Fibroblast of lung (primary cell): ENCODE data around the gene TCOF1. TPM values are rescaled to one million over a fixed set of nuclear protein-coding genes. Genes with fewer than 3 reads are reported as not detected.

Experiments
- DNase-seq, 2 donors: peaks; one replicate each; pipeline versions ENCODE4 v3.0.0 to v3.0.0-alpha.2; 2010; ENCODE audit warnings: low read depth in 2 of 2
- H2AFZ ChIP-seq: 2 replicates; pipeline ENCODE4 v1.5.1; 2012; ENCODE audit warnings: low read length, control low read depth, inconsistent platforms
- H3K27ac ChIP-seq: 2 replicates; pipeline ENCODE4 v1.5.1; 2011; ENCODE audit warnings: low read length, control low read depth; ENCODE audit not compliant: insufficient read depth
- H3K27me3 ChIP-seq: 2 replicates; pipeline ENCODE4 v1.5.1; 2011; ENCODE audit warnings: mild to moderate bottlenecking, low read length; ENCODE audit not compliant: control insufficient read depth, insufficient read depth
- H3K36me3 ChIP-seq: 2 replicates; pipeline ENCODE4 v1.5.1; 2011; ENCODE audit warnings: low read length; ENCODE audit not compliant: control insufficient read depth, insufficient read depth
- H3K4me1 ChIP-seq: 2 replicates; pipeline ENCODE4 v1.5.1; 2011; ENCODE audit warnings: low read length; ENCODE audit not compliant: control insufficient read depth, insufficient read depth; ENCODE audit errors: extremely low read depth
- H3K4me2 ChIP-seq: 2 replicates; pipeline ENCODE4 v1.5.1; 2011; ENCODE audit warnings: low read length, control low read depth; ENCODE audit not compliant: insufficient read depth; ENCODE audit errors: extremely low read depth
- H3K4me3 ChIP-seq, 4 experiments: fragments of 200-600 bp in 1 of 4; sonication (generic) in 1 of 4; replicated peaks in 1 of 4; 2 replicates each; pipeline ENCODE4 v1.5.1; 2011 to 2016; ENCODE audit warnings: low read length in 4 of 4, low read depth in 3 of 4, mild to moderate bottlenecking in 3 of 4, control low read depth in 2 of 4, inconsistent platforms in 1 of 4, mixed read lengths in 1 of 4; ENCODE audit not compliant: insufficient read depth in 1 of 4; ENCODE audit errors: control extremely low read depth in 1 of 4
- H3K79me2 ChIP-seq: 2 replicates; pipeline ENCODE4 v1.5.1; 2012; ENCODE audit warnings: mild to moderate bottlenecking, low read length, inconsistent platforms; ENCODE audit not compliant: control insufficient read depth, insufficient read depth
- H3K9ac ChIP-seq: 2 replicates; pipeline ENCODE4 v1.5.1; 2011; ENCODE audit warnings: mild to moderate bottlenecking, low read length, control low read depth; ENCODE audit not compliant: insufficient read depth
- H3K9me3 ChIP-seq: 2 replicates; pipeline ENCODE4 v1.5.1; 2012; ENCODE audit warnings: low read depth, low read length; ENCODE audit not compliant: control insufficient read depth, insufficient read depth
- H4K20me1 ChIP-seq: 2 replicates; pipeline ENCODE4 v1.5.1; 2011; ENCODE audit warnings: low read length; ENCODE audit not compliant: control insufficient read depth, insufficient read depth; ENCODE audit errors: extremely low read depth
- CTCF ChIP-seq, 2 donors: IDR thresholded peaks in 1 of 2; conservative IDR thresholded peaks in 1 of 2; 1 replicate in 1 of 2; 2 replicates in 1 of 2; pipeline ENCODE4 v1.5.1; 2011 to 2012; ENCODE audit warnings: low read length in 2 of 2, control low read depth in 1 of 2, inconsistent platforms in 1 of 2, low read depth in 1 of 2, mild to moderate bottlenecking in 1 of 2
- EZH2 ChIP-seq: IDR thresholded peaks from 2 replicates; pipeline ENCODE4 v1.5.1; 2012; ENCODE audit warnings: low read length, control low read depth, mild to moderate bottlenecking; ENCODE audit errors: missing control alignments
- polyA plus RNA-seq, 2 donors: library from polyadenylated mRNA; depleted of rRNA in 1 of 2; stranded (reverse) in 1 of 2; unstranded in 1 of 2; fragments of >200 nt; gene quantifications; 2 replicates each; pipeline ENCODE4 v1.2.1, GENCODE V29; 2011 to 2012; ENCODE audit warnings: missing spikeins in 1 of 2
- total RNA-seq: library from RNA; depleted of rRNA; stranded (reverse); fragments of >200 nt; gene quantifications from 2 replicates; pipeline ENCODE4 v1.2.1, GENCODE V29; 2014

Gene TCOF1
- total and polyA plus RNA-seq, 2 donors (not counting 1 experiment from before 2014, with no cell fraction given): 8.5 to 10.6 TPM

GRCh38 chr5:150310246-150310645 lies 47.3 kb upstream of the TCOF1 start:
- Histone ChIP-seq H3K4me1 (peaks cover 4% of the 10 kb centered on the region), H3K4me3 (no peak overlapping the region), H3K9ac (no peak overlapping the region), H3K4me2 (no peak overlapping the region), H2AFZ (no peak overlapping the region), H3K27ac (no peak overlapping the region), H3K36me3 (no peaks in the 10 kb centered on the region), H3K79me2 (no peaks in the 10 kb centered on the region), H4K20me1 (no peaks in the 10 kb centered on the region), H3K27me3 (no peaks in the 10 kb centered on the region), H3K9me3 (no peaks in the 10 kb centered on the region)
- TF ChIP-seq EZH2 (no peak), CTCF (conservative IDR thresholded peaks at IDR 0.05 in 1 of 2, IDR thresholded peaks at IDR 0.05 in 1 of 2; ENCODE audit: low read depth in 1 of 2, low read length in 2 of 2) (no peak)
- no peak for DNase-seq

GRCh38 chr5:150311015-150311692 lies 46.3 kb upstream of the TCOF1 start:
- no peaks in the 10 kb centered on the region for H3K79me2 ChIP-seq
- H3K9me3 ChIP-seq: no peaks in the 10 kb centered on the region
- no peak for DNase-seq
- H3K27me3 ChIP-seq: no peaks in the 10 kb centered on the region
- H4K20me1 ChIP-seq: no peaks in the 10 kb centered on the region
- no peak overlapping the region for H3K9ac ChIP-seq
- no peaks in the 10 kb centered on the region for H3K4me1 ChIP-seq
- no peak overlapping the region for H3K4me2 ChIP-seq
- no peak overlapping the region for H3K27ac ChIP-seq
- TF ChIP-seq CTCF (conservative IDR thresholded peaks at IDR 0.05 in 1 of 2, IDR thresholded peaks at IDR 0.05 in 1 of 2; ENCODE audit: low read depth in 1 of 2, low read length in 2 of 2): no peak
- no peak for TF ChIP-seq EZH2
- no peak overlapping the region for H2AFZ ChIP-seq
- H3K4me3 ChIP-seq: no peak overlapping the region
- H3K36me3 ChIP-seq: no peaks in the 10 kb centered on the region

- no peaks in the 10 kb centered on the region for H4K20me1 ChIP-seq
- no peak for TF ChIP-seq EZH2
- no peak for TF ChIP-seq CTCF (conservative IDR thresholded peaks at IDR 0.05 in 1 of 2, IDR thresholded peaks at IDR 0.05 in 1 of 2; ENCODE audit: low read depth in 1 of 2, low read length in 2 of 2)
- H3K36me3 ChIP-seq: no peaks in the 10 kb centered on the region
Observed at GRCh38 chr5:150312518-150312917, 45.0 kb upstream of the TCOF1 start.

More at GRCh38 chr5:150312518-150312917, 45.0 kb upstream of the TCOF1 start:
- Histone ChIP-seq H3K4me1 (peaks cover 6% of the 10 kb centered on the region), H3K9me3 (no peaks in the 10 kb centered on the region), H3K4me2 (no peak overlapping the region), H3K9ac (no peak overlapping the region), H3K4me3 (no peak overlapping the region), H3K27me3 (no peaks in the 10 kb centered on the region), H2AFZ (no peak overlapping the region), H3K79me2 (no peaks in the 10 kb centered on the region), H3K27ac (no peak overlapping the region)
- DNase-seq: no peak
